ENCODE results near the gene FRYL.
"Not testable (repeated sequence)": the region's sequence is repeated elsewhere in the genome, so short reads cannot be mapped to it uniquely, and the experiment has no call there.

The FRYL gene

DNA sequence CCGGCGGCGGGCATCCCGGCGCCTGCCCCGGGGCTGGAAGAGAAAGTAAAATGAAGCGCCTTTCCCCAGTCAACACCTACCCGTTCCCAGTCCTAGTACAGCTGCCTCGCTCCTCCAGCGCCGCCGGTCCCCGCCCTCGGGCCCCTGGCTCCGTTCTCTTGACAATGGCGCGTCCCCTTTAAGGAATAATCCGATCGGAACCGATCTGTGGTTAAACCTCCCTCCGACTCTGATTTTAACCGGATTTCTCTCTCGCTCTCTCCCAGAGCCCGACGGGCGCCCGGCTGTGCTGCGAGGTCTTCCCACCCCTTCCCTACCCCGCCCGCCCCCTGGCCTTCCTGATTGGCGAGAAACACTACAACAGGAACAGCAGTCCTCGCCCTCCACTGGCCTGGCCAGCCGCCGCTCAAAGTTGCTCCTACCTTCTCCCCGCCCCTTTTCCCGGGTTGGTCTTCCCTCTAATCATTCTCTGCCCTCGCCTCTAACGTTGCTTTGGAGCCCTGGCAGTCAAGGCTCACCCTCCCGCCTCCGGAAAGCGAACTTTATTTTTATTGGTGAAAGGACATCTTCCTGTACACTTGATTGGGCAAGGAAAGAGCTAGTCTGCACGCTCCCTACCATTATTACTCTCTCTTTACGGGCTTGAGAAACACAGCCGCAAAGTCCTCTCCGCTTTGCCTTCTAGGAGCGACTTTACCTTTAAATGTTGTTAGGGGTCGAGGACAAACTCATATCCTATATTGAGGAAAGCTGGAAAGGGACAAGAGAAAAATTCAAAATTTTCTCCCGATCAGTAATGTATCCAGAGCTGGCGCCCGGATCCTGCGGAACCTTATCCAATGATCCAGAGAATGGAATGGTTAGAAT, at the start of gene FRYL:
Gene FRYL, minus strand, starts transcription at position 282 of the 867 bp plus-strand sequence. CDS start 145,869 bp downstream, outside the sequence.
- no peaks in the 10 kb centered on the region; the same call in 1 of the 2 replicates for H3K36me3 ChIP-seq
- peak within 1 kb of the TSS; percentile 99 for H3K4me3 ChIP-seq (ENCODE audit: low read depth, low read length)
- TF ChIP-seq, protein P1, sequence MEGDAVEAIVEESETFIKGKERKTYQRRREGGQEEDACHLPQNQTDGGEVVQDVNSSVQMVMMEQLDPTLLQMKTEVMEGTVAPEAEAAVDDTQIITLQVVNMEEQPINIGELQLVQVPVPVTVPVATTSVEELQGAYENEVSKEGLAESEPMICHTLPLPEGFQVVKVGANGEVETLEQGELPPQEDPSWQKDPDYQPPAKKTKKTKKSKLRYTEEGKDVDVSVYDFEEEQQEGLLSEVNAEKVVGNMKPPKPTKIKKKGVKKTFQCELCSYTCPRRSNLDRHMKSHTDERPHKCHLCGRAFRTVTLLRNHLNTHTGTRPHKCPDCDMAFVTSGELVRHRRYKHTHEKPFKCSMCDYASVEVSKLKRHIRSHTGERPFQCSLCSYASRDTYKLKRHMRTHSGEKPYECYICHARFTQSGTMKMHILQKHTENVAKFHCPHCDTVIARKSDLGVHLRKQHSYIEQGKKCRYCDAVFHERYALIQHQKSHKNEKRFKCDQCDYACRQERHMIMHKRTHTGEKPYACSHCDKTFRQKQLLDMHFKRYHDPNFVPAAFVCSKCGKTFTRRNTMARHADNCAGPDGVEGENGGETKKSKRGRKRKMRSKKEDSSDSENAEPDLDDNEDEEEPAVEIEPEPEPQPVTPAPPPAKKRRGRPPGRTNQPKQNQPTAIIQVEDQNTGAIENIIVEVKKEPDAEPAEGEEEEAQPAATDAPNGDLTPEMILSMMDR (IDR thresholded peaks at IDR 0.05; ENCODE audit: low read depth, low read length), result no peak
- peak; percentile 99 for DNase-seq
- peak within 1 kb of the TSS; percentile 93 for H3K27ac ChIP-seq
- H3K27me3 ChIP-seq (ENCODE audit: insufficient read depth, low read depth, severe bottlenecking), result no peaks in the 10 kb centered on the region
- H3K9me3 ChIP-seq (ENCODE audit: severe bottlenecking), result no peaks in the 10 kb centered on the region

DNA sequence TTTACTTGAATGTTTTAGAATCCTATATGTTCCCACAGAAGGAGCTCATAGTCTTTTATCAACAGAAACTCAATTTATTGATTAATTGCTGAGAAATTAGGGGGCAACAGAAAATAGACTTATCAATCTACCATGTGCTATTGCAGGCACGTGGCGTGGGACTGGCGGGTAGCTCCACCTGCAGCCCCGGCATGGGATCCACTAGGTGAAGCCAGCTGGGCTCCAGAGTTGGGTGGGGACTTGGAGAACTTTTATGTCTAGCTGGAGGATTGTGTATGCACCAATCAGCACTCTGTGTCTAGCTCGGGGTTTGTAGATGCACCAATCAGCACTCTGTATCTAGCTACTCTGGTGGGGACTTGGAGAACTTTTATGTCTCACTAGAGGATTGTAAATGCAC, 47.5 kb upstream of the FRYL start:
- Histone ChIP-seq H3K4me3 (ENCODE audit: low read depth, low read length) (no peak overlapping the region), H3K36me3 (peaks cover 6% of the 10 kb centered on the region), H3K27ac (no peak overlapping the region), H3K9me3 (ENCODE audit: severe bottlenecking) (peaks cover 4% of the 10 kb centered on the region), H3K27me3 (ENCODE audit: insufficient read depth, low read depth, severe bottlenecking) (no peaks in the 10 kb centered on the region)
- TF ChIP-seq, protein P1 (IDR thresholded peaks at IDR 0.05; ENCODE audit: low read depth, low read length), result no peak
- no peak for DNase-seq

DNA sequence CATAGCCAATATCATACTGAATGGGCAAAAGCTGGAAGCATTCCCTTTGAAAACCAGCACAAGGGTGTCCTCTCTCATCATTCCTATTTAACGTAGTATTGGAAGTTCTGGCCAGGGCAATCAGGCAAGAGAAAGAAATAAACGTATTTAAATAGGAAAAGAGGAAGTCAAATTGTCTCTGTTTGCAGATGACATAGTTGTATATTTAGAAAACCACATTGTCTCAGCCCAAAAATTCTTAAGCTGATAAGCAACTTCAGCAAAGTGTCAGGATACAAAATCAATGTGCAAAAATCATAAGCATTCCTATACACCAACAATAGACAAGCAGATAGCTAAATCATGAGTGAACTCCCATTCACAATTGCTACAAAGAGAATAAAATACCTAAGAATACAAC, 41.4 kb upstream of the FRYL start:
- not testable (repeated sequence) for H3K27ac ChIP-seq; DNase-seq; H3K4me3 ChIP-seq (ENCODE audit: low read depth, low read length); H3K27me3 ChIP-seq (ENCODE audit: insufficient read depth, low read depth, severe bottlenecking); H3K9me3 ChIP-seq (ENCODE audit: severe bottlenecking); H3K36me3 ChIP-seq

DNA sequence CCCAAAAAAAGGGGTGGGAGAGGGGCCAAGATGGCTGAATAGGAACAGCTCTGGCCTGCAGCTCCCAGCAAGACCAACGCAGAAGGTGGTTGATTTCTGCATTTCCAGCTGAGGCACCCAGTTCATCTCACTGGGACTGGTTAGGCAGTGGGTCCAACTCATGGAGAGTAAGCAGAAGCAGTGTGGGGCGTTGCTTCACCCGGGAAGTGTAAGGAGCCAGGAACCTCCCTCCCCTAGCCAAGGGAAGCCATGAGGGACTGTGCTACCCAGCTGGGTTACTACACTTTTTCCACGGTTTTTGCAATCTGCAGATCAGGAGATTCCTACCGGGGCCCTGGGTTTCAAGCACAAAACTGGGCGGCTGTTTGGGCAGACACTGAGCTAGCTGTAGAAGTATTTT, 36.9 kb upstream of the FRYL start:
- Histone ChIP-seq H3K36me3 (no peaks in the 10 kb centered on the region), H3K27me3 (ENCODE audit: insufficient read depth, low read depth, severe bottlenecking) (no peaks in the 10 kb centered on the region), H3K9me3 (ENCODE audit: severe bottlenecking) (peaks cover under 1% of the 10 kb centered on the region), H3K27ac (no peak overlapping the region; the same call in 1 of the 2 replicates), H3K4me3 (ENCODE audit: low read depth, low read length) (no peak overlapping the region)
- DNase-seq, result no peak
- TF ChIP-seq, protein P1 (IDR thresholded peaks at IDR 0.05; ENCODE audit: low read depth, low read length), result no peak

DNA sequence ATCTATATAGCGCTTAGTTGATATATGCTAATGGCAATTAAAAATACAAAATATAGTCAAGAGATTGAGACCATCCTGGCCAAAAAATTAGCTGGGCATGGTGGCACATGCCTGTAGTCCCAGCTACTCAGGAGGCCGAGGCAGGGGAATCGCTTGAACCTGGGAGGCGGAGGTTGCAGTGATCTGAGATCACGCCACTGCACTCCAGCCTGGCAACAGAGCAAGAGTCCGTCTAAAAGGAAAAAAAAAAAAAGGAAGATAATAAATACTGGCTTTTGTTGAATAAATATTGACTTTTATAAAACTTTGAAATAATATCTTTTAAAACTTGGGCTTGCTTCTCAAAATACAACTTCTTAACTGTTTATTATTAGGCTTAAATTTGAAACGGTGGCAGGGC, 36.2 kb upstream of the FRYL start:
- H3K27me3 ChIP-seq (ENCODE audit: insufficient read depth, low read depth, severe bottlenecking); H3K27ac ChIP-seq; H3K9me3 ChIP-seq (ENCODE audit: severe bottlenecking); H3K4me3 ChIP-seq (ENCODE audit: low read depth, low read length); H3K36me3 ChIP-seq; DNase-seq: not testable (repeated sequence)

DNA sequence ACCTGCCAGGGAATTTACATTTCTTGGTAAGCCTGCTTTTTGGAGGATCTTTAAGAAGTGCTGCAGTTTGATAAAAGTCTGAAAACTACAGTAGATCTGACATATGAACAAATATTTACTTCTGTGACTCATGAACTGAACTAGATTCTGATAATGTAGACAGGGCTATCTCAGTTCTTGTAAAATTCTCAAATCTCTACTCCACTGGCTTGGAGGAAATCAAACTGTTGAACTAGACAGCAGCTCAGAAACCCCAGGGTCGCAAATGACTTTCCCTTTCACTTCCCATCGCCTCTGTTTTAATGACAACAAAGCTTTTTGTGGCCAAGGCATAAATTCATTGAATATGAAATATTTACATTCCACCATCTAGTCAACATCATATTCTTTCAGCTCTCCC, 35.4 kb upstream of the FRYL start:
- no peaks in the 10 kb centered on the region for H3K36me3 ChIP-seq
- no peaks in the 10 kb centered on the region for H3K27me3 ChIP-seq (ENCODE audit: insufficient read depth, low read depth, severe bottlenecking)
- TF ChIP-seq, protein P1 (IDR thresholded peaks at IDR 0.05; ENCODE audit: low read depth, low read length), result no peak
- DNase-seq, result no peak
- no peak overlapping the region for H3K27ac ChIP-seq
- no peaks in the 10 kb centered on the region for H3K9me3 ChIP-seq (ENCODE audit: severe bottlenecking)
- no peak overlapping the region for H3K4me3 ChIP-seq (ENCODE audit: low read depth, low read length)

Data from WERI-Rb-1 (cell line).